ENCODE data around the gene PIP4P1.

GRCh38 chr14:20440882-20441281, 20.4 kb downstream of the PIP4P1 start:
- no peak for TF ChIP-seq CTCF (IDR thresholded peaks at IDR 0.05)
- no peak for TF ChIP-seq POLR2A (IDR thresholded peaks at IDR 0.05)
